T-helper 1 cell treated with Interleukin-12 subunit alpha and Interleukin-12 subunit beta and Interleukin-4 antibody, amounts not matched to agents 30 μg/mL and 1 μg/mL, for 36 hours (primary cell): ENCODE data around the gene CRYBG3.

Experiments
- H3K27ac Mint-ChIP-seq: one replicate; pipeline ENCODE4 v1.8.0; 2021; ENCODE audit warnings: mild to moderate bottlenecking, mixed read lengths
- H3K27me3 Mint-ChIP-seq: one replicate; pipeline ENCODE4 v1.8.0; 2021; ENCODE audit warnings: low read depth, mixed read lengths
- H3K36me3 Mint-ChIP-seq: one replicate; pipeline ENCODE4 v1.8.0; 2021; ENCODE audit warnings: low read depth, mixed read lengths
- H3K4me1 Mint-ChIP-seq: one replicate; pipeline ENCODE4 v1.8.0; 2021; ENCODE audit warnings: low read depth, mixed read lengths
- H3K4me3 Mint-ChIP-seq: one replicate; pipeline ENCODE4 v1.8.0; 2021; ENCODE audit warnings: mild to moderate bottlenecking, moderate library complexity, mixed read lengths
- H3K9me3 Mint-ChIP-seq: one replicate; pipeline ENCODE4 v1.8.0; 2021; ENCODE audit warnings: mixed read lengths

CRYBG3 gene

GRCh38 chr3:97971679-97972567 lies 150.1 kb downstream of the CRYBG3 start, which contains the start of gene RIOX2:
TSS of gene RIOX2 (minus strand) at chr3:97972431. CDS start at chr3:97967593, 4,838 bp downstream.
- peak within 1 kb of the TSS; percentile 92 for H3K27ac Mint-ChIP-seq
- peaks cover 75% of the 10 kb centered on the region for H3K4me1 Mint-ChIP-seq
- H3K9me3 Mint-ChIP-seq, result no peaks in the 10 kb centered on the region
- H3K4me3 Mint-ChIP-seq, result peak within 1 kb of the TSS; percentile 88
- H3K36me3 Mint-ChIP-seq, result peaks cover 25% of the 10 kb centered on the region
- H3K27me3 Mint-ChIP-seq, result no peaks in the 10 kb centered on the region

DNA sequence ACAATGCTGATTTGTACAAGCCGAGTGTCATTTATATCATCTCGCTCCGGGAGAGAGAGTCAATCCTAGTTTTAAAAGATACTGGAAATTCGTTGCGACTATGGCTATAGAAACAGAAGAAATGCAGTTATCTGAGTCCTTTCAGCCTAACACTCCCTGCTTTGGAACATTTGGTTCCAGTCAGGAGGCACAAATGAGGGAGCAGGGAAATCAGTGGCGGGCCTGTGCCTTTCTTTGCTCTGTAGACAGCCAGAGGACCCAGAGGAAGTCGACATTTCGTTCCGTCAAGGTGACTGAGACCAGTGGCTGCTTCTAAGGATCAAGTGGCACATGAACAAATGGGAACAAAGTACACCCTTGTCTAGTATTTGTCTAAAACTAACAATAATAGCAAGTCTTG lies 151.2 kb downstream of the CRYBG3 start:
- Mint-ChIP-seq H3K9me3 (no peaks in the 10 kb centered on the region), H3K27ac (peak overlapping the region; percentile 59), H3K4me1 (peaks cover 70% of the 10 kb centered on the region), H3K27me3 (no peaks in the 10 kb centered on the region), H3K4me3 (peak overlapping the region; percentile 58), H3K36me3 (peaks cover 19% of the 10 kb centered on the region)

DNA sequence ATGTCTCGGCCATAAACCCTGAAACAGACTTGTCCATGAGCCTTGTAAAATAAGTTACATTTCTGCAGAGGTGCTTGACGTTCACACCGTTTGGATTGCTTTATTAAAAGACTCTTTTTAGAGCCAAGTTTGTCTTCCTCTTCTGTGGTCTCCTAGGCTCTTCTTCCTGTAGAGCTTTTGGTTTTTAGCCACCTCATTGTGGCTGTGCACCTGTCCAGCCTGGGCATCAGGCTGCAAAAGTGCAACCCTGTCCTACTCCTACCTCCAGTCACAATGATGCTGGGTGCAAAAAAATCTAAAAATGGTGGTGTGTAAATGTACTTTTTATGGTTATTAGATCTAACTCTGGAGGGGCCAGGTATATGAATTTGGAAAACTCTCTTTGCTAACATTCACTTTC lies 153.2 kb downstream of the CRYBG3 start:
- H3K36me3 Mint-ChIP-seq, result peaks cover 12% of the 10 kb centered on the region
- no peaks in the 10 kb centered on the region for H3K27me3 Mint-ChIP-seq
- peak overlapping the region; percentile 78 for H3K27ac Mint-ChIP-seq
- H3K4me1 Mint-ChIP-seq, result peaks cover 62% of the 10 kb centered on the region
- H3K4me3 Mint-ChIP-seq, result peak overlapping the region; percentile 53
- H3K9me3 Mint-ChIP-seq, result no peaks in the 10 kb centered on the region

DNA sequence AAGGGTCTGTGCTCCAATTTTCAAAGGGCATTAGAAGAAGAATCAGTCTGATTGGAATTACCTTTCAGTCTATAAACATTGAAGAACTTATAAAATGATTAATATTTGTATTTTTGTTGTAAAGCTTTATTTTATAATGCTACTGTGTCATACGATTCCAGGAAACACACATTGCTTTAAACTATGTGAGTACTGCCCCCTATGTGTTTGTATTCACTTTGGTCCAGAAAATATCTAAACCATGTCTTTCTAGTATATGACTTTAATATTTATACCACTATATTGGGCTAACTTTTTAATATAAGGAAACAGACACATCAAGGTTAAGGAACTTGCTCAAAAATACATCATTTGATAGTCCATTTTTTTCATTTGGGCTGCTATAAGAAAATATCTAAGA lies 153.7 kb downstream of the CRYBG3 start:
- Mint-ChIP-seq H3K4me1 (peaks cover 61% of the 10 kb centered on the region), H3K36me3 (peaks cover 8% of the 10 kb centered on the region), H3K4me3 (no peak overlapping the region), H3K9me3 (no peaks in the 10 kb centered on the region), H3K27ac (no peak overlapping the region), H3K27me3 (no peaks in the 10 kb centered on the region)

GRCh38 chr3:97979610-97980009 lies 157.8 kb downstream of the CRYBG3 start:
- Mint-ChIP-seq H3K27me3 (no peaks in the 10 kb centered on the region), H3K4me3 (no peak overlapping the region), H3K4me1 (peaks cover 64% of the 10 kb centered on the region), H3K36me3 (peaks cover 8% of the 10 kb centered on the region), H3K27ac (peak overlapping the region; percentile 68), H3K9me3 (no peaks in the 10 kb centered on the region)

DNA sequence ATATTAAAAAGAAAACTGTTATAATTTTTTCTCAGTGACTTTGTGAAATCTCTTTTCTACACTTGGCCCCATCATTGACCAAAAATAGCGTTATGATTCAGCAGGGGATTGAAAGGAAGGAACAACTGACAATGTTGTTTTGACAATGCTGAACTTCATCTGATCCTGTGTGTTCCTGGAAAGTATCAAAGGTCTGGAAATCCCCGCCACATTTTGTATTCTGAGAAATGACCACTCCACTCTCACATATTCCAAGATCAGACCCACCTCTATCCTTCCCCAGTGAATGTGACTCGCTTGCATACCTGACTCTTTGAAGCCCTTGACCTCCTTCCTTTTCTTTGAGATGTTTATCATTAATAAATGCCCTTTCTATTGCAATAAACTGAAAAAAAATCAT lies 160.1 kb downstream of the CRYBG3 start:
- H3K4me3 Mint-ChIP-seq, result peak overlapping the region; percentile 19
- H3K4me1 Mint-ChIP-seq, result peaks cover 46% of the 10 kb centered on the region
- peak overlapping the region; percentile 84 for H3K27ac Mint-ChIP-seq
- H3K9me3 Mint-ChIP-seq, result no peaks in the 10 kb centered on the region
- no peaks in the 10 kb centered on the region for H3K27me3 Mint-ChIP-seq
- peaks cover 11% of the 10 kb centered on the region for H3K36me3 Mint-ChIP-seq

DNA sequence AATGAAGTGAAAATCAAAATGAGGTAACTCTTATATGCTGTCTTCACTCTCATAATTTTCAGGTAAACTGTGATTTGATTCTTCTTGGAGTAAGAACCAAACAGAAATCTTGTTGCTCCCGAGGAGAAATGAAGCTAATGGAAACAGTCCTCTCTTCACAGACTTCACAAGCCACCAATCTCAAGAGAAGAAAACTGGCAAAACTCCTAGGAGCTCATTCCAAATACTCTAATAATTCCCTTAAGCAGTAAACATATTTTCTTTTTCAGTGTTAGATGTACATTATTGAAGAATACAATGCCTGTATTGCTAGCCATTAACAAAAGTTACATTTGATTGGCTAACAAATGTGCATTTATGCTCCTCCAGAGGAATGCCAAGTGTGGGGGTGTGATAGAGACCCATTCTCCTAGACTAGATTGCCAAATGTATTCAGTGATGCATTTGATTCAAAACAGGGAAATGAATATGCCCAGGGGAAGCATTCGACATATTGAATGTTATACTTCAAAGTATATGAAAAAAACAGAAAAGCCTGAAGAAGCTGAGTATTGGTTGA lies 162.2 kb downstream of the CRYBG3 start:
- H3K4me1 Mint-ChIP-seq, result peaks cover 46% of the 10 kb centered on the region
- H3K9me3 Mint-ChIP-seq, result peaks cover 14% of the 10 kb centered on the region
- H3K27me3 Mint-ChIP-seq, result no peaks in the 10 kb centered on the region
- H3K27ac Mint-ChIP-seq, result no peak overlapping the region
- peaks cover 18% of the 10 kb centered on the region for H3K36me3 Mint-ChIP-seq
- H3K4me3 Mint-ChIP-seq, result no peak overlapping the region

DNA sequence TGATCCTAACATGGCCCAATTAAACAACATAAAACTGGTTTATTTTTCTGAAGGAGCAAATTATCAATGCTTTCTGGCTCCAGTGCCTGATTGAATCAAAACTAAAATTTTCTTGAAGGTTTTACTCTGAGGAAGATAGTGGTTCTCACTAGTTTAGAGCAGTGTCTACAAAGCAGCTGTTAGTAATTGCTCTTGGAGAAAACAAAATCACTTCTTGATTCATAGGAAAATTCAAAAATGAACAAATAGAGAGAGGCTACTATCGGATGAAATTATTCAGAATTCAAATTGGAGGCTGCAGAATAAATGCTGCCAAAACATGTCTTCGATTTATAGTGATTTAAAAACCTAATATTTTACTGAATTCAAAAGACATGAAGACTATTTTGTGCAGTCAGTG lies 165.5 kb downstream of the CRYBG3 start:
- Mint-ChIP-seq H3K9me3 (peaks cover 18% of the 10 kb centered on the region), H3K27me3 (no peaks in the 10 kb centered on the region), H3K4me3 (no peak overlapping the region)

GRCh38 chr3:97988784-97989568 lies 167.2 kb downstream of the CRYBG3 start:
- Mint-ChIP-seq H3K36me3 (peaks cover 16% of the 10 kb centered on the region), H3K4me1 (peaks cover 50% of the 10 kb centered on the region), H3K27me3 (no peaks in the 10 kb centered on the region), H3K27ac (peak overlapping the region; percentile 52), H3K9me3 (peaks cover 18% of the 10 kb centered on the region), H3K4me3 (no peak overlapping the region)

More for the DNA sequence above, 165.5 kb downstream of the CRYBG3 start:
- Mint-ChIP-seq H3K4me1 (peaks cover 52% of the 10 kb centered on the region), H3K27ac (no peak overlapping the region), H3K36me3 (peaks cover 20% of the 10 kb centered on the region)

DNA sequence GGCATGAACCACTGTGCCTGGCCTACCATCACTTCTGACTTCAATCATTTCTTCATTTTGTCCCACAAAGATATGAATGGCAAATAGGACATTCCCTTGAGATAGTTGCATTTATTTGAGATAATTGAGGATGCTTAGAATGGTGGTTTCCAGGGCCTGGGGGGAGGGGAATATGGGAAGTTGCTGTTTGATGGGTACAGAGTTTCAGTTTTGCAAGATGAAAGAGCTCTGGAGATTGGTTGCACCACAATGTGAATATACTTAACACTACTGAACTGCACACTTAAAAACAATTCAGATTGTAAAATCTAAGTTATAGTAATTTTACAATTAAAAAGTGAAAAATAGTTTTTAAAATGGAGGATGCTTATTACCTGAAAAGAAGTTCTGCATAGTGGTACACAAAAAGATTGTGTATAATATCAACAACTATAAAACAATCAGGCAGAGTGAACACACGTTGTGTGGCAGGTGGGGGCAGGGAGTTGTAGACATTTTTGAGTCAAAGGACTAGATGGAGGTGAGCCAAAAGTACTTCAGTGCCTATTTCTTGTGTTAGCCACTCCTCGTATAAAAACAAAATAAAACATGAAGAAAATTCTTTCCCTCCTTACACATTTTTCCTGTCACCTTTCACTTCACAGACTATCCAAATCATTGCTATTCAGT lies 168.9 kb downstream of the CRYBG3 start:
- H3K4me1 Mint-ChIP-seq, result peaks cover 47% of the 10 kb centered on the region
- H3K9me3 Mint-ChIP-seq, result peaks cover 18% of the 10 kb centered on the region
- peaks cover 11% of the 10 kb centered on the region for H3K36me3 Mint-ChIP-seq
- peak overlapping the region; percentile 90 for H3K27ac Mint-ChIP-seq
- no peaks in the 10 kb centered on the region for H3K27me3 Mint-ChIP-seq
- H3K4me3 Mint-ChIP-seq, result peak overlapping the region; percentile 67

DNA sequence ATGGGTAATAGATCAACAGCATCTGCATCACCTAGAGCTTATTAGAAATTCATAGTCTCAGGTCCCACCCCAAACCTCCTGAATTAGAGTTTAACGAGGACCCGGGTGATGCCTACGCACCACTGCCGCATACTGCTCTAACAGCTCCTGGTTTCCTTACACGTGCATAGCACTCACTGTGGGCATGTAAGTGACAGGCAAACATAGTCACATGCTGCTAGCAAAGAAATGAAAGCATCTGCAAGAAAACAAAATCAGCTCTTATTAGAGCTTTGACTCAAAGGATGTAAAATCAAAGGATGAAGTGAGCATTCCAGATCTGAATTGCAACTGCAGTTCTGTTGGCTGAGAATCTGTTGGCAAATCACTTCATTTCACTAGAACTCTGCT lies 169.5 kb downstream of the CRYBG3 start:
- no peaks in the 10 kb centered on the region for H3K27me3 Mint-ChIP-seq
- H3K27ac Mint-ChIP-seq, result peak overlapping the region; percentile 90
- H3K36me3 Mint-ChIP-seq, result peaks cover 14% of the 10 kb centered on the region
- H3K4me1 Mint-ChIP-seq, result peaks cover 49% of the 10 kb centered on the region
- H3K4me3 Mint-ChIP-seq, result peak overlapping the region; percentile 67
- H3K9me3 Mint-ChIP-seq, result peaks cover 18% of the 10 kb centered on the region

DNA sequence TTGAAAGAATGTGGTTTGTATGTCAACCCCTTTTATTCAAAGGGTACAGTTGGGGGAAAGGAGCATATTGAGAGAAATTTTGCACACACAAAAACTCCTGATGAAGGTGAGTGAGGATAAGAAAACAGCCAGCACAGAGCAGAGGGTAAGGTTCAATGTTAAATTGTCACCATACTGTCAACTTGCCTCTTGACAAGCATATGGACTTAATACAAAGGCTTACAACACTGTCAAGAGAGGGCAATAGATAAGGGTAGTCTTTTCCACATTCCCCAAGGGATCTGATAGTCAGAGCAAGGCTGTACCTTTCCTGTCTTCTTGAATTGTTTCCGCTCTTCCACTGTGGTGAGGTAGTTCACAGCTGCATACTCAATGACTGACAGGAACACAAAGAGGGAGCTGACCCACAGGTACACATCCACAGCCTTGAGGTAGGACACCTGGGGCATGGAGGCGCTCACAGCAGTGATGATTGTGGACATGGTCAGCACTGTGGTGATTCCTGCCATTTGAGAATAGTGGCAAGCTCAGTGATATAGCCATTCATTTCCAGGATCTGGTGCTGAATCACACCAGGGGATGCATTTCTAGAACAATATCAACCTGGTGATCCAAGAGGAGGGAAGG lies 170.8 kb downstream of the CRYBG3 start:
- Mint-ChIP-seq H3K27me3 (no peaks in the 10 kb centered on the region), H3K27ac (no peak overlapping the region), H3K4me3 (no peak overlapping the region), H3K36me3 (peaks cover 16% of the 10 kb centered on the region), H3K4me1 (peaks cover 53% of the 10 kb centered on the region), H3K9me3 (peaks cover 18% of the 10 kb centered on the region)

- peaks cover 9% of the 10 kb centered on the region for H3K9me3 Mint-ChIP-seq
- no peak overlapping the region for H3K4me3 Mint-ChIP-seq
- peaks cover 10% of the 10 kb centered on the region for H3K36me3 Mint-ChIP-seq
- H3K27ac Mint-ChIP-seq, result no peak overlapping the region
- H3K4me1 Mint-ChIP-seq, result peaks cover 47% of the 10 kb centered on the region
- no peaks in the 10 kb centered on the region for H3K27me3 Mint-ChIP-seq
Observed at GRCh38 chr3:97993526-97993925, 171.7 kb downstream of the CRYBG3 start.
